H9 (cell line): Measurements from ENCODE around the gene SLC35A5. TPM values are rescaled to one million over a fixed set of nuclear protein-coding genes. Genes with fewer than 3 reads are reported as not detected.

Source experiments
- DNase-seq: peaks from one replicate; pipeline ENCODE4 v3.0.0-alpha.2; 2017
- H2AFZ ChIP-seq: one replicate; pipeline ENCODE4 v1.6.1; 2013; ENCODE audit warnings: mild to moderate bottlenecking, low read length, control low read depth, moderate library complexity
- H2AK5ac ChIP-seq: 2 replicates; pipeline ENCODE4 v1.6.1; 2013; ENCODE audit warnings: low read length, control low read depth, mixed read lengths; ENCODE audit not compliant: insufficient read length
- H2BK120ac ChIP-seq: one replicate; pipeline ENCODE4 v1.6.1; 2013; ENCODE audit warnings: low read depth, mild to moderate bottlenecking, low read length, control low read depth, inconsistent platforms; ENCODE audit not compliant: poor library complexity, severe bottlenecking
- H2BK12ac ChIP-seq: 2 replicates; pipeline ENCODE4 v1.6.1; 2013; ENCODE audit warnings: low read length, control low read depth, mixed read lengths, low read depth; ENCODE audit not compliant: insufficient read length
- H2BK15ac ChIP-seq: 2 replicates; pipeline ENCODE4 v1.6.1; 2013; ENCODE audit warnings: low read depth, low read length, control low read depth
- H2BK20ac ChIP-seq: one replicate; pipeline ENCODE4 v1.6.1; 2013; ENCODE audit warnings: low read depth, mild to moderate bottlenecking, low read length, control low read depth, inconsistent platforms; ENCODE audit not compliant: poor library complexity, severe bottlenecking
- H2BK5ac ChIP-seq: 2 replicates; pipeline ENCODE4 v1.6.1; 2013; ENCODE audit warnings: low read length, control low read depth, mixed read lengths; ENCODE audit not compliant: insufficient read length
- H3K14ac ChIP-seq: 2 replicates; pipeline ENCODE4 v1.6.1; 2013; ENCODE audit warnings: low read length, control low read depth; ENCODE audit not compliant: insufficient read depth
- H3K18ac ChIP-seq: 2 replicates; pipeline ENCODE4 v1.6.1; 2013; ENCODE audit warnings: low read depth, mild to moderate bottlenecking, mixed read lengths, low read length, control low read depth; ENCODE audit not compliant: insufficient read length
- H3K23ac ChIP-seq: 2 replicates; pipeline ENCODE4 v1.6.1; 2013; ENCODE audit warnings: low read length, control low read depth, mixed read lengths, low read depth; ENCODE audit not compliant: insufficient read length
- H3K23me2 ChIP-seq: 2 replicates; pipeline ENCODE4 v1.6.1; 2013; ENCODE audit warnings: low read depth, mild to moderate bottlenecking, mixed read lengths, low read length, control low read depth; ENCODE audit not compliant: insufficient read length, poor library complexity, severe bottlenecking
- H3K27ac ChIP-seq: 2 replicates; pipeline ENCODE4 v1.5.1; 2013; ENCODE audit warnings: low read length, control low read depth, mixed read lengths, low read depth; ENCODE audit not compliant: insufficient read length
- H3K27me3 ChIP-seq: 2 replicates; pipeline ENCODE4 v1.6.1; 2013; ENCODE audit warnings: low read length, control low read depth, inconsistent platforms; ENCODE audit not compliant: insufficient read depth
- H3K4ac ChIP-seq: 2 replicates; pipeline ENCODE4 v1.6.1; 2013; ENCODE audit warnings: low read depth, mild to moderate bottlenecking, control low read depth, inconsistent platforms, low read length, moderate library complexity
- H3K4me1 ChIP-seq: 2 replicates; pipeline ENCODE4 v1.6.1; 2013; ENCODE audit warnings: low read length, control low read depth, inconsistent platforms; ENCODE audit not compliant: insufficient read depth
- H3K4me2 ChIP-seq: 2 replicates; pipeline ENCODE4 v1.6.1; 2013; ENCODE audit warnings: low read length, control low read depth, mixed read lengths; ENCODE audit not compliant: insufficient read length, insufficient read depth
- H3K56ac ChIP-seq: 2 replicates; pipeline ENCODE4 v1.6.1; 2013; ENCODE audit warnings: low read depth, mild to moderate bottlenecking, mixed read lengths, low read length, control low read depth; ENCODE audit not compliant: insufficient read length
- H3K79me1 ChIP-seq: 2 replicates; pipeline ENCODE4 v1.6.1; 2013; ENCODE audit warnings: low read depth, mild to moderate bottlenecking, moderate library complexity, low read length, control low read depth, inconsistent platforms; ENCODE audit not compliant: insufficient read depth, poor library complexity, severe bottlenecking
- H3K79me2 ChIP-seq: 2 replicates; pipeline ENCODE4 v1.6.1; 2013; ENCODE audit warnings: low read length, control low read depth, inconsistent platforms; ENCODE audit not compliant: insufficient read depth
- H3K9ac ChIP-seq: 2 replicates; pipeline ENCODE4 v1.6.1; 2013; ENCODE audit warnings: low read length, control low read depth, mixed read lengths; ENCODE audit not compliant: insufficient read length; ENCODE audit errors: extremely low read depth
- H3K9me3 ChIP-seq: one replicate; pipeline ENCODE4 v1.6.1; 2013; ENCODE audit warnings: low read depth, low read length, inconsistent platforms; ENCODE audit not compliant: control insufficient read depth
- H3T11ph ChIP-seq: one replicate; pipeline ENCODE4 v1.6.1; 2013; ENCODE audit warnings: mild to moderate bottlenecking, low read length, control low read depth, inconsistent platforms
- H4K20me1 ChIP-seq: one replicate; pipeline ENCODE4 v1.6.1; 2013; ENCODE audit not compliant: control insufficient read depth, insufficient read length, insufficient read depth
- H4K5ac ChIP-seq: 2 replicates; pipeline ENCODE4 v1.6.1; 2013; ENCODE audit warnings: low read depth, mild to moderate bottlenecking, mixed read lengths, low read length, control low read depth; ENCODE audit not compliant: insufficient read length
- H4K8ac ChIP-seq: replicated peaks from 2 replicates; pipeline ENCODE4 v1.6.1; 2013; ENCODE audit warnings: low read length, control low read depth, mixed read lengths, low read depth; ENCODE audit not compliant: insufficient read length
- H4K91ac ChIP-seq: 2 replicates; pipeline ENCODE4 v1.6.1; 2013; ENCODE audit warnings: low read depth, mild to moderate bottlenecking, moderate library complexity, mixed read lengths, low read length, control low read depth; ENCODE audit not compliant: insufficient read length
- H3K27ac Mint-ChIP-seq, 3 experiments: 2 replicates in 2 of 3; 3 replicates in 1 of 3; pipeline ENCODE4 v1.8.0; 2020 to 2021; ENCODE audit warnings: mixed read lengths in 3 of 3, mild to moderate bottlenecking in 1 of 3, moderate library complexity in 1 of 3
- H3K27me3 Mint-ChIP-seq: 2 replicates; pipeline ENCODE4 v1.8.0; 2021; ENCODE audit warnings: low read depth, mild to moderate bottlenecking, moderate library complexity, mixed read lengths
- H3K36me3 Mint-ChIP-seq, 3 experiments: 2 replicates in 2 of 3; 3 replicates in 1 of 3; pipeline ENCODE4 v1.8.0; 2020 to 2021; ENCODE audit warnings: low read depth in 3 of 3, mixed read lengths in 3 of 3; ENCODE audit not compliant: insufficient read depth in 1 of 3
- H3K4me1 Mint-ChIP-seq, 2 experiments: 2 replicates each; pipeline ENCODE4 v1.8.0; 2020; ENCODE audit warnings: mixed read lengths in 2 of 2
- H3K4me3 Mint-ChIP-seq, 2 experiments: 2 replicates in 1 of 2; 3 replicates in 1 of 2; pipeline ENCODE4 v1.8.0; 2020 to 2021; ENCODE audit warnings: mild to moderate bottlenecking in 2 of 2, mixed read lengths in 2 of 2, moderate library complexity in 1 of 2
- H3K9me3 Mint-ChIP-seq, 2 experiments: 2 replicates in 1 of 2; 3 replicates in 1 of 2; pipeline ENCODE4 v1.8.0; 2020; ENCODE audit warnings: mild to moderate bottlenecking in 2 of 2, mixed read lengths in 2 of 2, moderate library complexity in 1 of 2
- CTCF ChIP-seq: fragments of 200-600 bp; sonication (generic); conservative IDR thresholded peaks from 3 replicates; pipeline ENCODE4 v1.8.0; 2021; ENCODE audit warnings: antibody characterized with exemption, mild to moderate bottlenecking
- WGBS: extraction: QIAGEN DNeasy Blood & Tissue Kit; methylation state at CpG from one replicate; pipeline ENCODE4 v1.1.7; 2013; ENCODE audit warnings: missing lambda C conversion rate, low lambda C conversion rate, mixed read lengths; ENCODE audit not compliant: insufficient read length; ENCODE audit errors: extremely low coverage; 5-methylcytosine and 5-hydroxymethylcytosine counted together
- total RNA-seq: library from RNA; stranded (reverse); gene quantifications from 2 replicates; pipeline ENCODE4 v1.2.1, GENCODE V29; 2021

The SLC35A5 gene
- total RNA-seq, 1 experiment from 2014 or later = 40.0 TPM

- H2BK20ac ChIP-seq = no peak overlapping the region
- H2BK5ac ChIP-seq = no peak overlapping the region
- no peak overlapping the region for H3K27ac ChIP-seq
- H3K18ac ChIP-seq = no peak overlapping the region
- no peaks in the 10 kb centered on the region for H4K20me1 ChIP-seq
- Mint-ChIP-seq H3K27ac (no peak overlapping the region), H3K9me3 (no peaks in the 10 kb centered on the region), H3K4me1 (no peaks in the 10 kb centered on the region), H3K36me3 (peaks cover under 1 to 37% (median 26%) of the 10 kb centered on the region in 3 experiments; a peak in 5 of 7 replicates), H3K27me3 (no peaks in the 10 kb centered on the region), H3K4me3 (no peak overlapping the region)
- DNase-seq = no peak
- no peaks in the 10 kb centered on the region for H3K9me3 ChIP-seq
- H3K4me2 ChIP-seq = no peak overlapping the region
- H2AFZ ChIP-seq = no peak overlapping the region
- no peaks in the 10 kb centered on the region for H3K79me1 ChIP-seq
- H3K23ac ChIP-seq = no peak overlapping the region
- no peak overlapping the region for H2AK5ac ChIP-seq
- H3K9ac ChIP-seq = no peak overlapping the region
- no peaks in the 10 kb centered on the region for H3K27me3 ChIP-seq
- H2BK120ac ChIP-seq = no peak overlapping the region
- no peak overlapping the region for H4K91ac ChIP-seq
- no peak overlapping the region for H3T11ph ChIP-seq
- H3K14ac ChIP-seq = no peak overlapping the region
- H3K79me2 ChIP-seq = no peaks in the 10 kb centered on the region
- no peak overlapping the region for H4K5ac ChIP-seq
- no peak overlapping the region for H2BK12ac ChIP-seq
- TF ChIP-seq CTCF = no peak
- H2BK15ac ChIP-seq = no peak overlapping the region
- H3K23me2 ChIP-seq = no peaks in the 10 kb centered on the region
- no peak overlapping the region for H3K56ac ChIP-seq
- H3K4ac ChIP-seq = no peak overlapping the region
- WGBS = no CpG with 5 or more reads among the region's 1 CpG
- H3K4me1 ChIP-seq = no peaks in the 10 kb centered on the region
- no peak overlapping the region for H4K8ac ChIP-seq
Observed at GRCh38 chr3:112539825-112540650, 21.8 kb upstream of the SLC35A5 start.
